Progenitor cell of endocrine pancreas (in vitro differentiated cells): ENCODE data around the gene CGB7. TPM values are rescaled to one million over a fixed set of nuclear protein-coding genes. Genes with fewer than 3 reads are reported as not detected.
A peak's percentile ranks its signal among the peaks of the same experiment; 100 is the strongest.
"Not testable (repeated sequence)": the region's sequence is repeated elsewhere in the genome, so short reads cannot be mapped to it uniquely, and the experiment has no call there.

Source experiments
- DNase-seq: peaks from one replicate; pipeline ENCODE4 v3.0.0; 2021; ENCODE audit warnings: low spot score; ENCODE audit not compliant: unreplicated experiment
- H3K27ac Mint-ChIP-seq: 2 replicates; pipeline ENCODE4 v1.8.0; 2021; ENCODE audit warnings: mild to moderate bottlenecking, moderate library complexity, mixed read lengths
- H3K27me3 Mint-ChIP-seq: 2 replicates; pipeline ENCODE4 v1.8.0; 2021; ENCODE audit warnings: mixed read lengths
- H3K36me3 Mint-ChIP-seq: 2 replicates; pipeline ENCODE4 v1.8.0; 2022; ENCODE audit warnings: mixed read lengths; ENCODE audit not compliant: insufficient read depth
- H3K4me1 Mint-ChIP-seq: 2 replicates; pipeline ENCODE4 v1.8.0; 2021; ENCODE audit warnings: low read depth, mixed read lengths
- H3K4me3 Mint-ChIP-seq: 2 replicates; pipeline ENCODE4 v1.8.0; 2021; ENCODE audit warnings: low read depth, mild to moderate bottlenecking, moderate library complexity, mixed read lengths
- H3K9me3 Mint-ChIP-seq: 2 replicates; pipeline ENCODE4 v1.8.0; 2021; ENCODE audit warnings: low read depth, mixed read lengths
- total RNA-seq: library from RNA; stranded (reverse); gene quantifications from 2 replicates; pipeline ENCODE4 v1.2.1, GENCODE V29; 2021
- TF ChIP-seq, protein P1 (sequence below): fragments of 200-600 bp; sonication (generic); IDR thresholded peaks from one replicate; pipeline ENCODE4 v1.5.0; 2021; ENCODE audit warnings: antibody characterized with exemption, mild to moderate bottlenecking; ENCODE audit not compliant: unreplicated experiment

The CGB7 gene
- total RNA-seq, 1 donor from 2014 or later, result 0.38 TPM

DNA sequence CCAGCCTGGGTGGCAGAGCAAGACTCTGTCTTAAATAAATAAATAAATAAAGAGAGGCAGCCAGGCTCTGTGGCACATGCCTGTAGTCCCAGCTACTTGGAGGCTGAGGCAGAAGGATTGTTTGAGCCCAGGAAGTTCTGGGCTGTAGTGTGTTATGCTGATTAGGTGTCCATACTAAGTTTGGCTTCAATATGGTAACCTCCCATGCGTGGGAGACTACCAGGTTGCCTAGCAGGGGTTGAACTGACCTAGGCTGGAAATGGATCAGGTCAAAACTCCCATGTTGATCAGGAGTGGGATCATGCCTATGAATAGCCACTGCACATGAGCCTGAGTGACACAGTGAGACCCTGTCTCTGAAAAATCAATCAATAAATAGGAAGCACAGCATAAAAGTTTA lies 23.7 kb upstream of the CGB7 start:
- no peaks in the 10 kb centered on the region for H3K9me3 Mint-ChIP-seq
- peaks cover 6% of the 10 kb centered on the region for H3K4me1 Mint-ChIP-seq
- DNase-seq, result no peak
- H3K36me3 Mint-ChIP-seq, result no peaks in the 10 kb centered on the region
- TF ChIP-seq, protein P1, sequence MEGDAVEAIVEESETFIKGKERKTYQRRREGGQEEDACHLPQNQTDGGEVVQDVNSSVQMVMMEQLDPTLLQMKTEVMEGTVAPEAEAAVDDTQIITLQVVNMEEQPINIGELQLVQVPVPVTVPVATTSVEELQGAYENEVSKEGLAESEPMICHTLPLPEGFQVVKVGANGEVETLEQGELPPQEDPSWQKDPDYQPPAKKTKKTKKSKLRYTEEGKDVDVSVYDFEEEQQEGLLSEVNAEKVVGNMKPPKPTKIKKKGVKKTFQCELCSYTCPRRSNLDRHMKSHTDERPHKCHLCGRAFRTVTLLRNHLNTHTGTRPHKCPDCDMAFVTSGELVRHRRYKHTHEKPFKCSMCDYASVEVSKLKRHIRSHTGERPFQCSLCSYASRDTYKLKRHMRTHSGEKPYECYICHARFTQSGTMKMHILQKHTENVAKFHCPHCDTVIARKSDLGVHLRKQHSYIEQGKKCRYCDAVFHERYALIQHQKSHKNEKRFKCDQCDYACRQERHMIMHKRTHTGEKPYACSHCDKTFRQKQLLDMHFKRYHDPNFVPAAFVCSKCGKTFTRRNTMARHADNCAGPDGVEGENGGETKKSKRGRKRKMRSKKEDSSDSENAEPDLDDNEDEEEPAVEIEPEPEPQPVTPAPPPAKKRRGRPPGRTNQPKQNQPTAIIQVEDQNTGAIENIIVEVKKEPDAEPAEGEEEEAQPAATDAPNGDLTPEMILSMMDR, result no peak
- H3K27me3 Mint-ChIP-seq, result peaks cover 14% of the 10 kb centered on the region
- no peak overlapping the region for H3K4me3 Mint-ChIP-seq
- H3K27ac Mint-ChIP-seq, result peak overlapping the region; percentile 6

DNA sequence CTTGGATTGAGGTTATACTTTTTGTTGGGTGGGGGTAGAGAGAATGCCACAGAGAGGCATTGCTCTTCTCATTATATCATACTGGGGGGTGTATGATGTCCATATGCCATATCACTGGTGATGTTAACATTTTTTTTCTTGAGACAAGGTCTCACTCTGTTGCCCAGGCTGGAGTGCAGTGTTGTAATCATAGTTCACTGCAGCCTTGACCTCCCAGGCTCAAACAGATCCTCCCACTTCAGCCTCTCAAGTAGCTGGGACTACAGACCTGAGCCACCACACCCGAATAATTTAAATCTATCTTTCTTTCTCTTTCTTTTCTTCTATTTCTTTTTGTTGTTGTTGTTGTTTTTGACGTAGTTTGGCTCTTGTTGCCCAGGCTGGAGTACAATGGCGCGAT lies 22.8 kb upstream of the CGB7 start:
- H3K4me1 Mint-ChIP-seq, result peaks cover 1% of the 10 kb centered on the region
- TF ChIP-seq, protein P1, result no peak
- H3K36me3 Mint-ChIP-seq, result no peaks in the 10 kb centered on the region
- H3K9me3 Mint-ChIP-seq, result no peaks in the 10 kb centered on the region
- no peak overlapping the region for H3K4me3 Mint-ChIP-seq
- no peak for DNase-seq
- H3K27me3 Mint-ChIP-seq, result peaks cover 19% of the 10 kb centered on the region
- no peak overlapping the region for H3K27ac Mint-ChIP-seq

DNA sequence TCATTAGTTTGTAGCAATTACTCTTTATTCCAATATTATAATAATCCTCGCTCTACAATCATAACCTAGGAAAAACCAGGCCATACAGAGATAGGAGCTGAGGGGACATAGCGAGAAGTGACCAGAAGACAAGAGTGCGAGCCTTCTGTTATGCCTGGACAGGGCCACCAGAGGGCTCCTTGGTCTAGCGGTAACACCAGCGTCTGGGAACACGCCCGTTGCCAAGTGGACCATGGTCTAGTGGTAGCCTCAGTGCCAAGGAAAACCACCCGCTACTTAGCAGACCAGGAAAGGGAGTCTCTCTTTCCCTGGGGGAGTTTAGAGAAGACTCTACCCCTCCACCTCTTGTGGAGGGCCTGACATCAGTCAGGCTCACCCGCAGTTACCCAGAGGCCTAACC lies 17.3 kb upstream of the CGB7 start:
- H3K27me3 Mint-ChIP-seq, result peaks cover 51% of the 10 kb centered on the region
- not testable (repeated sequence) for H3K4me1 Mint-ChIP-seq, DNase-seq, H3K36me3 Mint-ChIP-seq, H3K9me3 Mint-ChIP-seq, H3K4me3 Mint-ChIP-seq, H3K27ac Mint-ChIP-seq
- TF ChIP-seq, protein P1, result peak; percentile 69

DNA sequence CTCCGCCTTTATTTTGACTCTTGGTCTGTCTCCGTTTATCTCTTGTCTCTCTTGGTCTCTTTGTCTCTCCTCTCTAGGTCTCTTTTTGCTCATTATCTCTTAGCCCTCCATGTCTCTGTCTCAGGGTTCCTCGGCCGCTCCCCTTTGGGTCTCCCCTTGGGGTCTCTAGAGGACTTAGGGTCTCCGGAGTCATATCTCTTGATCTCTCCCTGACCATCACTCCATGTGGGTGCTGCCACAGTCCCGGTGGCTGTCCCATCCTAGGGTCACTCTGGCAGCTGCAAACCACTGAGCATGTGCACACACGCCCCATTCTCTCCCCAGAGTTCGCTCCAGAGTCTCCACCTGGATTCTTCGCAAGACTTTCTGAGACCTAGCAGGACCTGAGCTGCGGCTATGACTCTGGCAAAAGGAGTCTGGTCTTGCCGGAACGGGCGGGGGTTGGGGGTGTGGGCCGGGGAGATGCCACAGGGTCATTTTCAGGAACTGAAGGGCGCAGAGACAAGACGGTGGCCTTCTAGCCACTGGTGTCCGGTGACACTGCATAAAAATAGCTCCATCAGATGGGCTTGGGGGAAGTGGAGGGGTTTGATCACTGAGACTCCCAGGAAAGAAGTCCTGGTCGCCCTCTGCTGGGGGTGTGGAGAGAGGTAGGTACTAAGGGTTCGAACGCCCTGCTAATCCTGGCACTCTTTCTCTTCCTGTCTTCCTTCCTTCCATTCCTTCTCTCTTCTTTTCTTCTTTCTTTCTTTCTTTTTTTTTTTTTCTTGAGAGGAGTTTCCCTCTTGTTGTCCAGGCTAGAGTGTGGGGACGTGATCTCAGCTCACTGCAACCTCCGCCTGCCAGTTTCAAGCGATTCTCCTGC lies 16.2 kb upstream of the CGB7 start:
- Mint-ChIP-seq H3K27me3 (peaks cover 61% of the 10 kb centered on the region), H3K9me3 (peaks cover 8% of the 10 kb centered on the region), H3K4me1 (no peaks in the 10 kb centered on the region), H3K27ac (no peak overlapping the region), H3K36me3 (no peaks in the 10 kb centered on the region), H3K4me3 (no peak overlapping the region)
- TF ChIP-seq, protein P1, result peak; percentile 22
- no peak for DNase-seq

DNA sequence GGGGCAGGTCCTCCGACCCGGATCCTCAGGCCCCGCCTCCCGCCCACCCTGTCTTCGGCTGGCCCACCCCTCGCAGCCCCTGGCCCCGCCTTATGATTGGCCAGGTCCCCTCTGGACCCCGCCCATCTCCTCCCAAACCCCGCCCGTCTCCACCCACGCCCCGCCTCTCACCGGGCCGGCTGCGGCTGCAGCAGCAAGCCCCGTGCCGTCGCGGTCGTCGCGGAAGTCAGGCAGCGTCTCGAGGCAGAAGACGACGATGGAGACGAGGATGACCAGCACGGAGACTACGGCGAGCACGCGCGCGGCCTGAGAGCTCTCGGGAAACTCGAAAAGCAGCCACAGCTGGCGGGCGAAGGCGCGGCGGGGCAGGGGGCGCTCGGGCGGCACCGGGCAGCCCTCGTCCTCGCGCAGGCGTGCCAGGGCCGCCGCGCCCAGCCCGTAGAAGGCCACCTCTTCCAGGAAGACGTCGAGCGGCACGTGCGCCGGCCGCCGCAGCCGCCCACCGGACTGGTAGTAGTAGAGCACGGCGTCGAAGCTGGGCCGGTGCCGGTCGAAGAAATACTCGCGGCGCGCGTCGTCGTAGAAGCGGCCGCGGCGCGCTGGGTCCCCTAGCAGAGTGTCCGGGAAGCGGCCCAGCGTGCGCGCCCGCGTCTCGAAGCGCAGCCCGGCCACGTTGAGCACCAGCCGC lies 14.5 kb upstream of the CGB7 start:
- TF ChIP-seq, protein P1, result no peak
- no peak overlapping the region for H3K27ac Mint-ChIP-seq
- DNase-seq, result no peak
- H3K4me3 Mint-ChIP-seq, result no peak overlapping the region
- peaks cover 71% of the 10 kb centered on the region for H3K27me3 Mint-ChIP-seq
- H3K36me3 Mint-ChIP-seq, result no peaks in the 10 kb centered on the region
- H3K4me1 Mint-ChIP-seq, result no peaks in the 10 kb centered on the region
- peaks cover 8% of the 10 kb centered on the region for H3K9me3 Mint-ChIP-seq
